ENCODE measurements around the gene INIP.
"Not testable (repeated sequence)": the region's sequence is repeated elsewhere in the genome, so short reads cannot be mapped to it uniquely, and the experiment has no call there.

- TF ChIP-seq EZH2 (optimal IDR thresholded peaks at IDR 0.05; ENCODE audit: low read depth, low read length); EZH2phosphoT487 (IDR thresholded peaks at IDR 0.05; ENCODE audit: low read length): not testable (repeated sequence)
- TF ChIP-seq, protein P1, sequence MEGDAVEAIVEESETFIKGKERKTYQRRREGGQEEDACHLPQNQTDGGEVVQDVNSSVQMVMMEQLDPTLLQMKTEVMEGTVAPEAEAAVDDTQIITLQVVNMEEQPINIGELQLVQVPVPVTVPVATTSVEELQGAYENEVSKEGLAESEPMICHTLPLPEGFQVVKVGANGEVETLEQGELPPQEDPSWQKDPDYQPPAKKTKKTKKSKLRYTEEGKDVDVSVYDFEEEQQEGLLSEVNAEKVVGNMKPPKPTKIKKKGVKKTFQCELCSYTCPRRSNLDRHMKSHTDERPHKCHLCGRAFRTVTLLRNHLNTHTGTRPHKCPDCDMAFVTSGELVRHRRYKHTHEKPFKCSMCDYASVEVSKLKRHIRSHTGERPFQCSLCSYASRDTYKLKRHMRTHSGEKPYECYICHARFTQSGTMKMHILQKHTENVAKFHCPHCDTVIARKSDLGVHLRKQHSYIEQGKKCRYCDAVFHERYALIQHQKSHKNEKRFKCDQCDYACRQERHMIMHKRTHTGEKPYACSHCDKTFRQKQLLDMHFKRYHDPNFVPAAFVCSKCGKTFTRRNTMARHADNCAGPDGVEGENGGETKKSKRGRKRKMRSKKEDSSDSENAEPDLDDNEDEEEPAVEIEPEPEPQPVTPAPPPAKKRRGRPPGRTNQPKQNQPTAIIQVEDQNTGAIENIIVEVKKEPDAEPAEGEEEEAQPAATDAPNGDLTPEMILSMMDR (IDR thresholded peaks at IDR 0.05; ENCODE audit: low read length): not testable (repeated sequence)
These were observed 4.8 kb upstream of the INIP start for GRCh38 chr9:112722749-112723148.

All from MM.1S (cell line).